ENCODE measurements around the gene LRRC8C.

GRCh38 chr1:89598450-89599331 lies 34.2 kb upstream of the LRRC8C start:
- TF ChIP-seq POLR2AphosphoS5 (IDR thresholded peaks at IDR 0.05; ENCODE audit: low read depth, low read length) (no peak), TAF1 (IDR thresholded peaks at IDR 0.05; ENCODE audit: low read depth, low read length) (no peak)

All from GM12891 (cell line).